Liver (tissue), 9 donors: ENCODE measurements around the gene ALDH7A1. TPM values are rescaled to one million over a fixed set of nuclear protein-coding genes. Genes with fewer than 3 reads are reported as not detected.

Experiments
- DNase-seq: peaks from one replicate; pipeline ENCODE4 v3.0.0-alpha.2; 2017; ENCODE audit warnings: low spot score
- H3K27ac ChIP-seq, 2 donors: one replicate each; pipeline ENCODE4 v1.7.0; 2013; ENCODE audit warnings: inconsistent platforms in 2 of 2, low read length in 2 of 2, control low read depth in 1 of 2, low read depth in 1 of 2, mild to moderate bottlenecking in 1 of 2
- H3K27me3 ChIP-seq, 4 donors: one replicate each; pipeline versions ENCODE4 v1.6.1 to v1.7.0; 2013; ENCODE audit warnings: low read length in 3 of 4, inconsistent platforms in 1 of 4, mild to moderate bottlenecking in 1 of 4, moderate library complexity in 1 of 4; ENCODE audit not compliant: control insufficient read depth in 4 of 4, insufficient read depth in 4 of 4
- H3K36me3 ChIP-seq, 4 donors: one replicate each; pipeline versions ENCODE4 v1.6.1 to v1.7.0; 2013; ENCODE audit warnings: low read length in 3 of 4, mild to moderate bottlenecking in 3 of 4, low read depth in 1 of 4, moderate library complexity in 1 of 4; ENCODE audit not compliant: control insufficient read depth in 4 of 4, insufficient read depth in 3 of 4
- H3K4me1 ChIP-seq, 4 donors: one replicate each; pipeline versions ENCODE4 v1.6.1 to v1.7.0; 2013; ENCODE audit warnings: low read length in 3 of 4, mild to moderate bottlenecking in 3 of 4, moderate library complexity in 1 of 4; ENCODE audit not compliant: control insufficient read depth in 4 of 4, insufficient read depth in 4 of 4
- H3K4me3 ChIP-seq, 3 donors: one replicate each; pipeline versions ENCODE4 v1.6.1 to v1.7.0; 2013; ENCODE audit warnings: low read length in 3 of 3, control low read depth in 1 of 3, low read depth in 1 of 3, mild to moderate bottlenecking in 1 of 3
- H3K9ac ChIP-seq, 2 donors: one replicate each; pipeline ENCODE4 v1.7.0; 2013; ENCODE audit warnings: low read length in 2 of 2, mild to moderate bottlenecking in 2 of 2, moderate library complexity in 2 of 2, control low read depth in 1 of 2, low read depth in 1 of 2
- H3K9me3 ChIP-seq, 4 donors: one replicate each; pipeline versions ENCODE4 v1.6.1 to v1.7.0; 2013; ENCODE audit warnings: low read length in 3 of 4; ENCODE audit not compliant: control insufficient read depth in 4 of 4
- EGR1 ChIP-seq, 2 donors: IDR thresholded peaks; 2 replicates each; pipeline ENCODE4 v1.6.1; 2016 to 2018; ENCODE audit warnings: antibody characterized with exemption in 2 of 2, low read depth in 2 of 2
- FOXA1 ChIP-seq: IDR thresholded peaks from 2 replicates; pipeline ENCODE4 v1.6.1; 2016; ENCODE audit warnings: antibody characterized with exemption
- FOXA2 ChIP-seq: IDR thresholded peaks from 2 replicates; pipeline ENCODE4 v1.6.1; 2016; ENCODE audit warnings: antibody characterized with exemption
- GABPA ChIP-seq, 2 donors: IDR thresholded peaks in 1 of 2; conservative IDR thresholded peaks in 1 of 2; 2 replicates each; pipeline ENCODE4 v1.6.1; 2016; ENCODE audit warnings: antibody characterized with exemption in 2 of 2, mild to moderate bottlenecking in 1 of 2, moderate library complexity in 1 of 2
- HNF4A ChIP-seq, 2 donors: conservative IDR thresholded peaks; 2 replicates each; pipeline ENCODE4 v1.6.1; 2016; ENCODE audit warnings: antibody characterized with exemption in 2 of 2, mild to moderate bottlenecking in 2 of 2
- HNF4G ChIP-seq: IDR thresholded peaks from 2 replicates; pipeline ENCODE4 v1.6.1; 2016; ENCODE audit warnings: antibody characterized with exemption
- JUND ChIP-seq, 2 donors: IDR thresholded peaks; 2 replicates each; pipeline ENCODE4 v1.6.1; 2016; ENCODE audit warnings: antibody characterized with exemption in 2 of 2
- MAX ChIP-seq: IDR thresholded peaks from 2 replicates; pipeline ENCODE4 v1.6.1; 2016; ENCODE audit warnings: antibody characterized with exemption
- NR2F2 ChIP-seq: IDR thresholded peaks from 2 replicates; pipeline ENCODE4 v1.6.1; 2016; ENCODE audit warnings: antibody characterized with exemption
- RAD21 ChIP-seq, 2 donors: IDR thresholded peaks; 2 replicates each; pipeline ENCODE4 v1.6.1; 2016; ENCODE audit warnings: antibody characterized with exemption in 2 of 2, mild to moderate bottlenecking in 2 of 2
- REST ChIP-seq: IDR thresholded peaks from 2 replicates; pipeline ENCODE4 v1.6.1; 2016; ENCODE audit warnings: antibody characterized with exemption, mild to moderate bottlenecking
- RXRA ChIP-seq, 2 donors: IDR thresholded peaks; 2 replicates each; pipeline ENCODE4 v1.6.1; 2017 to 2018; ENCODE audit warnings: antibody characterized with exemption in 2 of 2, mild to moderate bottlenecking in 1 of 2
- SP1 ChIP-seq: IDR thresholded peaks from 2 replicates; pipeline ENCODE4 v1.6.1; 2018; ENCODE audit warnings: antibody characterized with exemption, mild to moderate bottlenecking
- TAF1 ChIP-seq: conservative IDR thresholded peaks from 2 replicates; pipeline ENCODE4 v1.6.1; 2016; ENCODE audit warnings: antibody characterized with exemption, mild to moderate bottlenecking
- YY1 ChIP-seq: IDR thresholded peaks from 2 replicates; pipeline ENCODE4 v1.6.1; 2016; ENCODE audit warnings: antibody characterized with exemption, mild to moderate bottlenecking
- ZBTB33 ChIP-seq: IDR thresholded peaks from 2 replicates; pipeline ENCODE4 v1.6.1; 2016; ENCODE audit warnings: antibody characterized with exemption
- WGBS: extraction: QIAGEN DNeasy Blood & Tissue Kit; methylation state at CpG from one replicate; pipeline ENCODE4 v1.1.7; 2013; 5-methylcytosine and 5-hydroxymethylcytosine counted together
- polyA plus RNA-seq, 2 donors: library from polyadenylated mRNA; stranded (reverse) in 1 of 2; unstranded in 1 of 2; fragments of 200-250 nt in 1 of 2; fragments of >200 nt in 1 of 2; fragmentation: Nextera tagmentation in 1 of 2; extraction: Ambion mirVana in 1 of 2; gene quantifications; one replicate each; pipeline versions ENCODE4 v1.2.1 to v1.2.3, GENCODE V29; 2013 to 2015
- total RNA-seq, 2 donors: library from RNA; depleted of rRNA; stranded (reverse); fragments of >200 nt; gene quantifications; one replicate each; pipeline ENCODE4 v1.2.3, GENCODE V29; 2014
- TF ChIP-seq, protein P1 (sequence below): IDR thresholded peaks from 2 replicates; pipeline ENCODE4 v1.6.1; 2016; ENCODE audit warnings: antibody characterized with exemption
- TF ChIP-seq, protein P2 (sequence below): fragments of 150-350 bp; IDR thresholded peaks from 2 replicates; pipeline ENCODE4 v1.5.1; 2017; ENCODE audit warnings: improper control_type of control experiment, low read depth, low read length; ENCODE audit not compliant: missing input control
- donor health status: healthy.
- donor health status: healthy.
- donor health status: healthy.
- donor health status: healthy.
- donor health status: healthy.

The ALDH7A1 gene
- total and polyA plus RNA-seq, 4 donors = 47.7 to 86.9 (median 58.4) TPM

DNA sequence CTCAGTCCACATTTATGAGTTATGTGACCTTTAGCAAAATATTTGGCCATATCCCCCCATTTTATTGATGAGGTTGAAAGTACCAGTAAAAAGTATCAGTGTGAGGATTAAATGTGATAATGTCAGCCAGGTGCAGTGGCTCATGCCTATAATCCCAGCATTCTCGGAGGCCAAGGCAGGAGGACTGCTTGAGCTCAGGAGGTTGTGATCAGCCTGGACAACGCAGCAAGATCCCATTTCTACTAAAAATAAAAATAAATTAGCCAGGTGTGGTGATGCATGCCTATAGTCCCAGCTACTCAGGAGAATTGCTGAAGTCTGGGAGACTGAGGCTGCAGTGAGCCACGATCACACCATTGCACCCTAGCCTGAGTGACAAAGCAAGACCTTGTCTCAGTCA, 100.6 kb downstream of the ALDH7A1 start:
- H3K4me1 ChIP-seq = no peaks in the 10 kb centered on the region
- H3K9ac ChIP-seq = no peak overlapping the region
- H3K27me3 ChIP-seq = no peaks in the 10 kb centered on the region
- H3K4me3 ChIP-seq = no peak overlapping the region
- H3K9me3 ChIP-seq = no peaks in the 10 kb centered on the region
- no peak for DNase-seq
- H3K27ac ChIP-seq = no peak overlapping the region
- TF ChIP-seq FOXA1 (no peak), MAX (no peak), HNF4G (no peak), TAF1 (no peak), HNF4A (conservative IDR thresholded peaks at IDR 0.05) (no peak), EGR1 (IDR thresholded peaks at IDR 0.05; ENCODE audit: low read depth in 2 of 2) (no peak), NR2F2 (no peak), REST (no peak), ZBTB33 (no peak), RAD21 (IDR thresholded peaks at IDR 0.05) (no peak), JUND (IDR thresholded peaks at IDR 0.05) (no peak), YY1 (no peak), RXRA (IDR thresholded peaks at IDR 0.05) (no peak), FOXA2 (no peak), GABPA (IDR thresholded peaks at IDR 0.05 in 1 of 2, conservative IDR thresholded peaks at IDR 0.05 in 1 of 2) (no peak), SP1 (no peak)
- TF ChIP-seq, protein P1, sequence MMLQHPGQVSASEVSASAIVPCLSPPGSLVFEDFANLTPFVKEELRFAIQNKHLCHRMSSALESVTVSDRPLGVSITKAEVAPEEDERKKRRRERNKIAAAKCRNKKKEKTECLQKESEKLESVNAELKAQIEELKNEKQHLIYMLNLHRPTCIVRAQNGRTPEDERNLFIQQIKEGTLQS = no peak
- TF ChIP-seq, protein P2, sequence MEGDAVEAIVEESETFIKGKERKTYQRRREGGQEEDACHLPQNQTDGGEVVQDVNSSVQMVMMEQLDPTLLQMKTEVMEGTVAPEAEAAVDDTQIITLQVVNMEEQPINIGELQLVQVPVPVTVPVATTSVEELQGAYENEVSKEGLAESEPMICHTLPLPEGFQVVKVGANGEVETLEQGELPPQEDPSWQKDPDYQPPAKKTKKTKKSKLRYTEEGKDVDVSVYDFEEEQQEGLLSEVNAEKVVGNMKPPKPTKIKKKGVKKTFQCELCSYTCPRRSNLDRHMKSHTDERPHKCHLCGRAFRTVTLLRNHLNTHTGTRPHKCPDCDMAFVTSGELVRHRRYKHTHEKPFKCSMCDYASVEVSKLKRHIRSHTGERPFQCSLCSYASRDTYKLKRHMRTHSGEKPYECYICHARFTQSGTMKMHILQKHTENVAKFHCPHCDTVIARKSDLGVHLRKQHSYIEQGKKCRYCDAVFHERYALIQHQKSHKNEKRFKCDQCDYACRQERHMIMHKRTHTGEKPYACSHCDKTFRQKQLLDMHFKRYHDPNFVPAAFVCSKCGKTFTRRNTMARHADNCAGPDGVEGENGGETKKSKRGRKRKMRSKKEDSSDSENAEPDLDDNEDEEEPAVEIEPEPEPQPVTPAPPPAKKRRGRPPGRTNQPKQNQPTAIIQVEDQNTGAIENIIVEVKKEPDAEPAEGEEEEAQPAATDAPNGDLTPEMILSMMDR = no peak
- WGBS = 95% methylated on average over 3 of the region's 3 CpGs
- peaks cover 2 to 44% (median 24%) of the 10 kb centered on the region in 4 donors for H3K36me3 ChIP-seq
